ENCODE measurements around the gene TECPR2.
"Not testable (repeated sequence)": the region's sequence is repeated elsewhere in the genome, so short reads cannot be mapped to it uniquely, and the experiment has no call there.

Gene TECPR2

DNA sequence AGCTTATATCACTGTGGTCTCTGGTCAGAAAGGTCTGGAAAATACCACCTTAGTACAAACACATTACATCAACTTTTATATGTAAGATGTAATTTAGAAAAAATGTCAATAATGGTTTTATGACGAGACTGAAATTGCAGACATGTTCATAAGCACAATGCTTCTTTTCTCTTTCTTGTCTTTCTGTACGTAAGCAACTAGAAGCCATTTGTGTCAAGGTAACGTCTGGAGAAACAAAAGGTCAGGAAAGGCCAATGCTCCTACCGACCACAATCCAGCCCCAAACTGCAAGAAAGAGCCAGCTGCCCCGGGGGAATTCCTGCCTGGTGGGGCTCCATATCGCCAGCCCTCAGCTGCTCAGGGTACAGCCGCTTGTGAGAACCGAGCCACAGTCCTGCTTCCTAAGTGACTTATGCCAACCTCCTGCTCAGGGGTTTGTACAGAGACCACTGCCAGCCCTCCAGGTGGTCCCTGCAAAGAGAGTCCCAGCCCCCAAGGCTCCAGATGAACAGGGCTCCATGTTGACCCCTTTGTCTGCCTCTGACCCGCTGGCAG is 36.9 kb upstream of the TECPR2 start (continued):
- no peak for TF ChIP-seq BACH2 (CRISPR knock-in tag; IDR thresholded peaks at IDR 0.05; ENCODE audit: borderline replicate concordance)
- no peak for TF ChIP-seq ZNF70 (CRISPR knock-in tag; IDR thresholded peaks at IDR 0.05)
- TF ChIP-seq ARNTL (CRISPR knock-in tag; IDR thresholded peaks at IDR 0.05; ENCODE audit: borderline replicate concordance, low read depth) = no peak
- TF ChIP-seq OSR1 (CRISPR knock-in tag; IDR thresholded peaks at IDR 0.05) = no peak

DNA sequence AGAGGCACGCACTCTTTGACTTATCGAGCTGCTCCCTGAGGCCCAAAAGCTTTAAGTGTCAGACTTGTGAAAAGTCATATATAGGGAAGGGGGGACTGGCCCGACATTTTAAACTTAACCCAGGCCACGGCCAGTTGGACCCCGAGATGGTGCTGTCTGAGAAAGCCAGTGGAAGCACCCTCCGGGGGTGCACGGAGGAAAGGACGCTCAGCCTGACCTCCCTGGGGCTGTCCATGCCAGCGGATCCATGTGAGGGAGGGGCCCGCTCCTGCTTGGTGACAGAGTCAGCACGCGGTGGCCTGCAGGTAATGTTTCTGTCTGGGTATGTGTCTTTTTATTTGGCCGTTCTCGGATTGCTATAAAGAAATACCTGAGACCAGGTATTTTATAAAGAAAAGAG is 36.2 kb upstream of the TECPR2 start:
- TF ChIP-seq RARB (CRISPR knock-in tag; IDR thresholded peaks at IDR 0.05) = no peak
- TF ChIP-seq ZNF70 (CRISPR knock-in tag; IDR thresholded peaks at IDR 0.05) = no peak
- TF ChIP-seq ZC3H10 (CRISPR knock-in tag; IDR thresholded peaks at IDR 0.05) = no peak
- TF ChIP-seq, protein P1, sequence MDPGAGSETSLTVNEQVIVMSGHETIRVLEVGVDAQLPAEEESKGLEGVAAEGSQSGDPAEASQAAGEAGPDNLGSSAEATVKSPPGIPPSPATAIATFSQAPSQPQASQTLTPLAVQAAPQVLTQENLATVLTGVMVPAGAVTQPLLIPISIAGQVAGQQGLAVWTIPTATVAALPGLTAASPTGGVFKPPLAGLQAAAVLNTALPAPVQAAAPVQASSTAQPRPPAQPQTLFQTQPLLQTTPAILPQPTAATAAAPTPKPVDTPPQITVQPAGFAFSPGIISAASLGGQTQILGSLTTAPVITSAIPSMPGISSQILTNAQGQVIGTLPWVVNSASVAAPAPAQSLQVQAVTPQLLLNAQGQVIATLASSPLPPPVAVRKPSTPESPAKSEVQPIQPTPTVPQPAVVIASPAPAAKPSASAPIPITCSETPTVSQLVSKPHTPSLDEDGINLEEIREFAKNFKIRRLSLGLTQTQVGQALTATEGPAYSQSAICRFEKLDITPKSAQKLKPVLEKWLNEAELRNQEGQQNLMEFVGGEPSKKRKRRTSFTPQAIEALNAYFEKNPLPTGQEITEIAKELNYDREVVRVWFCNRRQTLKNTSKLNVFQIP (CRISPR knock-in tag; IDR thresholded peaks at IDR 0.05; ENCODE audit: borderline replicate concordance, low read depth) = no peak
- ATAC-seq = no peak

DNA sequence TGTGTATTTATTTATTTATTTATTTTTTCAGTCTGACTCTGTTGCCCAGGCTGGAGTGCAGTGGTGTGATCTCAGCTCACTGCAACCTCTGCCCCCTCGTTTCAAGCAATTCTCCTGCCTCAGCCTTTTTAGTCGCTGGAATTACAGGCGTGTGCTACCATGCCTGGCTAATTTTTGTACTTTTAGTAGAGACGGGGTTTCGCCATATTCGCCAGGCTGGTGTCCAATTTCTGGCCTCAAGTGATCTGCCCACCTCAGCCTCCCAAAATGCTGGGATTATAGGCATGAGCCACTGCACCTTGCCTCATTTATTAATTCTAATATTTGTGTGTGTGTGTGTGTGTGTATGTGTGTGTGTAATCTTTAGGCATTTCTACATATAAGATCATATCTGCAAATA is 33.4 kb upstream of the TECPR2 start:
- not testable (repeated sequence) for ATAC-seq

DNA sequence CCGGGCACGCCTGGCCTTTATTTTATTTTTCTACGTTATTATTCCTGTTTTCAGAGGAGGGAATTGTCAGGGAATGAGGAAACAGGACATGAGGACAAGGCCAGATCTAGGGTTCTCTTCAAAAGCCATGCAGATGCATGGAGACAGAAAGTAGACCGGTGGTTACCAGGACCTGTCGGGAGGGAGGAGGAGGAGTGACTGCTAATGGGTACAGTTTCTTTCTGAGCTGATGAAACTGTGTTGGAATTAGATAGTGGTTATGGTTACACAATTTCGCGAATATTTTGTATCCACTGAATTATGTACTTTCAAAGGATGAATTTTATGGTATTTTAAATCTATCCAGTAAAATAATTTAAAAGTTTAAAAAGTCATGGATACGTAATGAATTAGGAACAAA is 31.9 kb upstream of the TECPR2 start:
- no peak for ATAC-seq
- TF ChIP-seq GLIS3 (CRISPR knock-in tag; IDR thresholded peaks at IDR 0.05) (no peak), RARB (CRISPR knock-in tag; IDR thresholded peaks at IDR 0.05) (no peak), PPARA (CRISPR knock-in tag; IDR thresholded peaks at IDR 0.05; ENCODE audit: borderline replicate concordance) (no peak), TCF4 (CRISPR knock-in tag; IDR thresholded peaks at IDR 0.05; ENCODE audit: borderline replicate concordance) (no peak), TOX (CRISPR knock-in tag; IDR thresholded peaks at IDR 0.05; ENCODE audit: borderline replicate concordance) (no peak), ZFP30 (CRISPR knock-in tag; IDR thresholded peaks at IDR 0.05) (no peak), CSDC2 (CRISPR knock-in tag; IDR thresholded peaks at IDR 0.05) (no peak), ZNF565 (CRISPR knock-in tag; conservative IDR thresholded peaks at IDR 0.05; ENCODE audit: low read depth) (no peak), ZNF8 (CRISPR knock-in tag; IDR thresholded peaks at IDR 0.05) (no peak), OSR1 (CRISPR knock-in tag; IDR thresholded peaks at IDR 0.05) (no peak), ZFP3 (CRISPR knock-in tag; IDR thresholded peaks at IDR 0.05) (no peak), ZNF70 (CRISPR knock-in tag; IDR thresholded peaks at IDR 0.05) (no peak), ZC3H10 (CRISPR knock-in tag; IDR thresholded peaks at IDR 0.05) (no peak), ESRRG (CRISPR knock-in tag; IDR thresholded peaks at IDR 0.05) (no peak), SNAI2 (CRISPR knock-in tag; IDR thresholded peaks at IDR 0.05) (no peak), ARNTL (CRISPR knock-in tag; IDR thresholded peaks at IDR 0.05; ENCODE audit: borderline replicate concordance, low read depth) (no peak)
- TF ChIP-seq, protein P2, sequence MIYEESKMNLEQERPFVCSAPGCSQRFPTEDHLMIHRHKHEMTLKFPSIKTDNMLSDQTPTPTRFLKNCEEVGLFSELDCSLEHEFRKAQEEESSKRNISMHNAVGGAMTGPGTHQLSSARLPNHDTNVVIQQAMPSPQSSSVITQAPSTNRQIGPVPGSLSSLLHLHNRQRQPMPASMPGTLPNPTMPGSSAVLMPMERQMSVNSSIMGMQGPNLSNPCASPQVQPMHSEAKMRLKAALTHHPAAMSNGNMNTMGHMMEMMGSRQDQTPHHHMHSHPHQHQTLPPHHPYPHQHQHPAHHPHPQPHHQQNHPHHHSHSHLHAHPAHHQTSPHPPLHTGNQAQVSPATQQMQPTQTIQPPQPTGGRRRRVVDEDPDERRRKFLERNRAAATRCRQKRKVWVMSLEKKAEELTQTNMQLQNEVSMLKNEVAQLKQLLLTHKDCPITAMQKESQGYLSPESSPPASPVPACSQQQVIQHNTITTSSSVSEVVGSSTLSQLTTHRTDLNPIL (CRISPR knock-in tag; IDR thresholded peaks at IDR 0.05; ENCODE audit: low read depth) = no peak
- TF ChIP-seq, protein P3, sequence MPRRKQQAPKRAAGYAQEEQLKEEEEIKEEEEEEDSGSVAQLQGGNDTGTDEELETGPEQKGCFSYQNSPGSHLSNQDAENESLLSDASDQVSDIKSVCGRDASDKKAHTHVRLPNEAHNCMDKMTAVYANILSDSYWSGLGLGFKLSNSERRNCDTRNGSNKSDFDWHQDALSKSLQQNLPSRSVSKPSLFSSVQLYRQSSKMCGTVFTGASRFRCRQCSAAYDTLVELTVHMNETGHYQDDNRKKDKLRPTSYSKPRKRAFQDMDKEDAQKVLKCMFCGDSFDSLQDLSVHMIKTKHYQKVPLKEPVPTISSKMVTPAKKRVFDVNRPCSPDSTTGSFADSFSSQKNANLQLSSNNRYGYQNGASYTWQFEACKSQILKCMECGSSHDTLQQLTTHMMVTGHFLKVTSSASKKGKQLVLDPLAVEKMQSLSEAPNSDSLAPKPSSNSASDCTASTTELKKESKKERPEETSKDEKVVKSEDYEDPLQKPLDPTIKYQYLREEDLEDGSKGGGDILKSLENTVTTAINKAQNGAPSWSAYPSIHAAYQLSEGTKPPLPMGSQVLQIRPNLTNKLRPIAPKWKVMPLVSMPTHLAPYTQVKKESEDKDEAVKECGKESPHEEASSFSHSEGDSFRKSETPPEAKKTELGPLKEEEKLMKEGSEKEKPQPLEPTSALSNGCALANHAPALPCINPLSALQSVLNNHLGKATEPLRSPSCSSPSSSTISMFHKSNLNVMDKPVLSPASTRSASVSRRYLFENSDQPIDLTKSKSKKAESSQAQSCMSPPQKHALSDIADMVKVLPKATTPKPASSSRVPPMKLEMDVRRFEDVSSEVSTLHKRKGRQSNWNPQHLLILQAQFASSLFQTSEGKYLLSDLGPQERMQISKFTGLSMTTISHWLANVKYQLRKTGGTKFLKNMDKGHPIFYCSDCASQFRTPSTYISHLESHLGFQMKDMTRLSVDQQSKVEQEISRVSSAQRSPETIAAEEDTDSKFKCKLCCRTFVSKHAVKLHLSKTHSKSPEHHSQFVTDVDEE (CRISPR knock-in tag; IDR thresholded peaks at IDR 0.05) = no peak

DNA sequence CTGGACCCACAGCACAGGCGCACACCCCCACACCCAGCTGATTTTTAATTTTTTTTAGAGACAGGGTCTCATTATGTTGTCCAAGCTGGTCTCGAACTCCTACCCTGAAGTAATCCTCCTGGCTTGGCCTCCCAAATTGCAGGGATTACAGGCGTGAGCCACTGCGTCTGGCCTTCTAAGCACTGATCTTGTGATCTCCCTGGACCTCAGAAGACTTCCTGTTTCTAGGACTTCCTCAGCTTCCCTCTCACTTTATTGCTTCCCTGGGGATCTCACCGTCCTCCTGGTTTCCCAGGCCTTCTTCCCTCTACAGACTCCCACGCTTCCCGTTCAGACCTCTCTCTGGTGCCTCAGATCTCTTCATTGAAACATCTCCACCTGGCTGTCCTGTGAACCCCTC is 29.4 kb upstream of the TECPR2 start:
- ATAC-seq = no peak
- no peak for TF ChIP-seq ZFP3 (CRISPR knock-in tag; IDR thresholded peaks at IDR 0.05)
- no peak for TF ChIP-seq CSDC2 (CRISPR knock-in tag; IDR thresholded peaks at IDR 0.05)
- no peak for TF ChIP-seq BACH2 (CRISPR knock-in tag; IDR thresholded peaks at IDR 0.05; ENCODE audit: borderline replicate concordance)
- TF ChIP-seq OSR1 (CRISPR knock-in tag; IDR thresholded peaks at IDR 0.05) = no peak
- TF ChIP-seq, protein P4, sequence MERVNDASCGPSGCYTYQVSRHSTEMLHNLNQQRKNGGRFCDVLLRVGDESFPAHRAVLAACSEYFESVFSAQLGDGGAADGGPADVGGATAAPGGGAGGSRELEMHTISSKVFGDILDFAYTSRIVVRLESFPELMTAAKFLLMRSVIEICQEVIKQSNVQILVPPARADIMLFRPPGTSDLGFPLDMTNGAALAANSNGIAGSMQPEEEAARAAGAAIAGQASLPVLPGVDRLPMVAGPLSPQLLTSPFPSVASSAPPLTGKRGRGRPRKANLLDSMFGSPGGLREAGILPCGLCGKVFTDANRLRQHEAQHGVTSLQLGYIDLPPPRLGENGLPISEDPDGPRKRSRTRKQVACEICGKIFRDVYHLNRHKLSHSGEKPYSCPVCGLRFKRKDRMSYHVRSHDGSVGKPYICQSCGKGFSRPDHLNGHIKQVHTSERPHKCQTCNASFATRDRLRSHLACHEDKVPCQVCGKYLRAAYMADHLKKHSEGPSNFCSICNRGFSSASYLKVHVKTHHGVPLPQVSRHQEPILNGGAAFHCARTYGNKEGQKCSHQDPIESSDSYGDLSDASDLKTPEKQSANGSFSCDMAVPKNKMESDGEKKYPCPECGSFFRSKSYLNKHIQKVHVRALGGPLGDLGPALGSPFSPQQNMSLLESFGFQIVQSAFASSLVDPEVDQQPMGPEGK (CRISPR knock-in tag; IDR thresholded peaks at IDR 0.05; ENCODE audit: borderline replicate concordance) = no peak
- TF ChIP-seq TCF4 (CRISPR knock-in tag; IDR thresholded peaks at IDR 0.05; ENCODE audit: borderline replicate concordance) = no peak
- TF ChIP-seq ARNTL (CRISPR knock-in tag; IDR thresholded peaks at IDR 0.05; ENCODE audit: borderline replicate concordance, low read depth) = no peak

Measured in SK-N-SH treated with all-trans-retinoic acid at 6 μM for 48 hours (cell line).